ENCODE measurements around the gene BCL2L15. TPM values are rescaled to one million over a fixed set of nuclear protein-coding genes. Genes with fewer than 3 reads are reported as not detected.

The BCL2L15 gene
- total and polyA plus RNA-seq, 4 donors, result 0.04 to 0.70 (median 0.11) TPM

GRCh38 chr1:113928187-113928930 is 41.0 kb upstream of the BCL2L15 start:
- Histone ChIP-seq H3K27ac (ENCODE audit: low read depth in 1 of 2, low read length in 2 of 2) (peak overlapping the region; percentile 94 to 100), H3K36me3 (ENCODE audit: control insufficient read depth in 4 of 4, insufficient read depth in 3 of 4, low read depth in 1 of 4, low read length in 3 of 4) (no peaks in the 10 kb centered on the region), H3K4me1 (ENCODE audit: control insufficient read depth in 4 of 4, insufficient read depth in 4 of 4, low read length in 3 of 4) (peaks cover 5 to 39% (median 27%) of the 10 kb centered on the region in 4 donors), H3K4me3 (ENCODE audit: low read depth in 1 of 3, low read length in 3 of 3) (peak overlapping the region; percentile 65 to 97 (median 93)), H3K27me3 (ENCODE audit: control insufficient read depth in 4 of 4, insufficient read depth in 4 of 4, low read length in 3 of 4) (no peaks in the 10 kb centered on the region), H3K9ac (ENCODE audit: low read depth in 1 of 2, low read length in 2 of 2) (peak overlapping the region; percentile 70 to 85), H3K9me3 (ENCODE audit: control insufficient read depth in 4 of 4, low read length in 3 of 4) (no peaks in the 10 kb centered on the region)
- 7% methylated on average over 6 of the region's 6 CpGs for WGBS
- TF ChIP-seq RAD21 (IDR thresholded peaks at IDR 0.05) (no peak), FOXA1 (IDR thresholded peaks at IDR 0.05) (no peak), HNF4A (conservative IDR thresholded peaks at IDR 0.05) (no peak), RXRA (IDR thresholded peaks at IDR 0.05) (no peak), REST (IDR thresholded peaks at IDR 0.05) (peak; percentile 2)
- DNase-seq (ENCODE audit: low spot score), result no peak

GRCh38 chr1:113924473-113924872 is 37.1 kb upstream of the BCL2L15 start:
- Histone ChIP-seq H3K4me3 (ENCODE audit: low read depth in 1 of 3, low read length in 3 of 3) (no peak overlapping the region), H3K27me3 (ENCODE audit: control insufficient read depth in 4 of 4, insufficient read depth in 4 of 4, low read length in 3 of 4) (no peaks in the 10 kb centered on the region), H3K27ac (ENCODE audit: low read depth in 1 of 2, low read length in 2 of 2) (no peak overlapping the region), H3K9ac (ENCODE audit: low read depth in 1 of 2, low read length in 2 of 2) (no peak overlapping the region), H3K9me3 (ENCODE audit: control insufficient read depth in 4 of 4, low read length in 3 of 4) (no peaks in the 10 kb centered on the region), H3K36me3 (ENCODE audit: control insufficient read depth in 4 of 4, insufficient read depth in 3 of 4, low read depth in 1 of 4, low read length in 3 of 4) (no peaks in the 10 kb centered on the region), H3K4me1 (ENCODE audit: control insufficient read depth in 4 of 4, insufficient read depth in 4 of 4, low read length in 3 of 4) (peaks cover 0 to 7% (median 3%) of the 10 kb centered on the region in 4 donors)
- no peak for DNase-seq (ENCODE audit: low spot score)
- 95% methylated on average over 2 of the region's 2 CpGs for WGBS
- no peak for TF ChIP-seq REST (IDR thresholded peaks at IDR 0.05)
- TF ChIP-seq YY1 (IDR thresholded peaks at IDR 0.05), result no peak
- no peak for TF ChIP-seq MAX (IDR thresholded peaks at IDR 0.05)
- no peak for TF ChIP-seq FOXA2 (IDR thresholded peaks at IDR 0.05)
- no peak for TF ChIP-seq NR2F2 (IDR thresholded peaks at IDR 0.05)
- TF ChIP-seq HNF4A (conservative IDR thresholded peaks at IDR 0.05), result no peak
- TF ChIP-seq TAF1 (conservative IDR thresholded peaks at IDR 0.05), result no peak
- TF ChIP-seq JUND (IDR thresholded peaks at IDR 0.05), result no peak
- TF ChIP-seq GABPA (IDR thresholded peaks at IDR 0.05 in 1 of 2, conservative IDR thresholded peaks at IDR 0.05 in 1 of 2), result no peak
- TF ChIP-seq CTCF (IDR thresholded peaks at IDR 0.05; ENCODE audit: low read depth, low read length, missing input control), result no peak
- no peak for TF ChIP-seq ATF3 (IDR thresholded peaks at IDR 0.05)
- no peak for TF ChIP-seq SP1 (IDR thresholded peaks at IDR 0.05)
- no peak for TF ChIP-seq HNF4G (IDR thresholded peaks at IDR 0.05)
- no peak for TF ChIP-seq ZBTB33 (IDR thresholded peaks at IDR 0.05)
- TF ChIP-seq FOXA1 (IDR thresholded peaks at IDR 0.05), result no peak
- no peak for TF ChIP-seq RAD21 (IDR thresholded peaks at IDR 0.05)
- no peak for TF ChIP-seq RXRA (IDR thresholded peaks at IDR 0.05)
- no peak for TF ChIP-seq EGR1 (IDR thresholded peaks at IDR 0.05; ENCODE audit: low read depth in 2 of 2)

Measured in liver (tissue), 9 donors.